GM13976 (cell line): ENCODE data around the gene UFC1.
"Not testable (repeated sequence)": the region's sequence is repeated elsewhere in the genome, so short reads cannot be mapped to it uniquely, and the experiment has no call there.

ENCODE experiments used
- DNase-seq: peaks from one replicate; pipeline ENCODE4 v3.0.0; 2012; ENCODE audit warnings: low spot score
- in situ Hi-C: fragments of 300-500 bp; cut with MboI; formaldehyde crosslinking; loops from one replicate; pipeline ENCODE4 v1.12.0; 2022; ENCODE audit warnings: low sequenced_read_pairs, mixed read lengths, inconsistent platforms; ENCODE audit not compliant: unreplicated experiment
- TF ChIP-seq, protein P1 (sequence below): IDR thresholded peaks from 2 replicates; pipeline ENCODE4 v1.5.1; 2012; ENCODE audit warnings: borderline replicate concordance, mild to moderate bottlenecking; ENCODE audit not compliant: insufficient read depth; ENCODE audit errors: extremely low read depth, missing control alignments, control extremely low read depth

The UFC1 gene

GRCh38 chr1:161153682-161154337 is at the start of gene UFC1:
UFC1 (plus strand) TSS chr1:161153978; CDS start chr1:161153998, 20 bp downstream.
- DNase-seq, result peak; percentile 90
- TF ChIP-seq, protein P1, sequence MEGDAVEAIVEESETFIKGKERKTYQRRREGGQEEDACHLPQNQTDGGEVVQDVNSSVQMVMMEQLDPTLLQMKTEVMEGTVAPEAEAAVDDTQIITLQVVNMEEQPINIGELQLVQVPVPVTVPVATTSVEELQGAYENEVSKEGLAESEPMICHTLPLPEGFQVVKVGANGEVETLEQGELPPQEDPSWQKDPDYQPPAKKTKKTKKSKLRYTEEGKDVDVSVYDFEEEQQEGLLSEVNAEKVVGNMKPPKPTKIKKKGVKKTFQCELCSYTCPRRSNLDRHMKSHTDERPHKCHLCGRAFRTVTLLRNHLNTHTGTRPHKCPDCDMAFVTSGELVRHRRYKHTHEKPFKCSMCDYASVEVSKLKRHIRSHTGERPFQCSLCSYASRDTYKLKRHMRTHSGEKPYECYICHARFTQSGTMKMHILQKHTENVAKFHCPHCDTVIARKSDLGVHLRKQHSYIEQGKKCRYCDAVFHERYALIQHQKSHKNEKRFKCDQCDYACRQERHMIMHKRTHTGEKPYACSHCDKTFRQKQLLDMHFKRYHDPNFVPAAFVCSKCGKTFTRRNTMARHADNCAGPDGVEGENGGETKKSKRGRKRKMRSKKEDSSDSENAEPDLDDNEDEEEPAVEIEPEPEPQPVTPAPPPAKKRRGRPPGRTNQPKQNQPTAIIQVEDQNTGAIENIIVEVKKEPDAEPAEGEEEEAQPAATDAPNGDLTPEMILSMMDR, result no peak
- in situ Hi-C loops, result no loop called here

- no peak for DNase-seq
- in situ Hi-C loops, result no loop called here
- TF ChIP-seq, protein P1, result no peak
Measured at GRCh38 chr1:161106431-161106830, 47.3 kb upstream of the UFC1 start.

- no peak for DNase-seq
- TF ChIP-seq, protein P1, result no peak
- in situ Hi-C loops, result no loop called here
Measured at GRCh38 chr1:161111117-161111516, 42.7 kb upstream of the UFC1 start.

DNA sequence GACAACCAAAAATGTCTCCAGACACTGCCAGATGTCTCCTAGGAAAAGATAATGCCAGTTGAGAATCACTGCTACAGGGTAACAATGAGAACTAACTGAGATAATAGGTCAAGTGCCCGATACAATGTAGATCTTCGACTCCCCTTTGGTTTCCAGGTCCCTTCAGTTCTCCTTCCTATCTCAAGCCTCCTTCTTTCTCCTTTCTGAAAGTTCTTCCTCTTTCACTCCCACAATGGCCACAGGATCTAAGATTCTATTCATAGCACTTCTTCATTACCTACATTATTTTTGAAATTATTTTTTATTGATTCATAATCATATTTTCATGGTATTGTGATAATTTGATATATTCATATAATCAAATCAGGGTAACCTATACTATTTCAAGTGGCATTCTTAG is 42.3 kb upstream of the UFC1 start:
- in situ Hi-C loops, result no loop called here
- TF ChIP-seq, protein P1, result no peak
- DNase-seq, result no peak

- DNase-seq, result no peak
- TF ChIP-seq, protein P1, result no peak
- in situ Hi-C loops, result no loop called here
Measured at GRCh38 chr1:161113915-161114314, 39.9 kb upstream of the UFC1 start.

DNA sequence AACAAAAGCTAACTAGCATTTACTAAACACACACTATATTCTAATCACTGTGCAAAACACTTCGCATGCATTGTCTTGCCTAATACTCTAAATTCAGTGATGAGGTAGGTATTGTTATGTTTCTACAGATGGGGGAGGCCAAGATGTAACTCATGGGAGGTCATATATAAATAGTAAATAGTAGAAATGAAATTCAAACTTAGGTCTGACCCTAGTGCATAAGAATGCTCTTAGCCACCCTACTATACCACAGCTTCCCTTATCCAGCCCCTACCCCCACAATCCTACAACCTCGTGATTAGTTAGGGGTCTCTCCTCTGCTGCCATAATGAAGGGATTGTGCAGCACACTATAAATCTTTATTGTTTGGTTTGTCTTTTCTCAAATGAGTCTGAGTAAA is 39.2 kb upstream of the UFC1 start:
- TF ChIP-seq, protein P1, result no peak
- DNase-seq, result no peak
- in situ Hi-C loops, result no loop called here

DNA sequence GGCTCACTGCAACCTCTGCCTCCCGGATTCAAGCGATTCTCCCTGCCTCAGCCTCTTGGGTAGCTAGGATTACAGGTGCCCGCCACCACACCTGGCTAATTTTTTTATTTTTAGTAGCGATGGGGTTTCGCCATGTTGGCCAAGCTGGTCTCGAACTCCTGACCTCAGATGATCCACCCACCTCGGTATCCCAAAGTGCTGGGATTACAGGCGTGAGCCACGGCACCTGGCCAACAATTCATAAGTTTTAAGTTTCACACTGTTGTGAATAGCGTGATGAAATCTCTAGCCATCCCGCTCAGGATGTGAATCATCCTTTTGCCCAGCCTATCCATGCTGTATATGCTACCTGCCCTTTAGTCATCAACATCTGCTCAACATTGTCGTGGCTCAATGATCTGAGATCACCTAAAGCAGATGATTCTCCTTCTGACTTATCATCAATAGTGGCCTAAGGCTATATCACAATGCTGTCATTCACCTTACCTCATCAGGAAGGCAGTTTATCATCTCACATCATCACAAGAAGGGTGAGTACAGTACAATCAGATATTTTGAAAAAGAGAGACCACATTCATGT is 38.6 kb upstream of the UFC1 start:
- in situ Hi-C loops, result no loop called here
- no peak for DNase-seq
- TF ChIP-seq, protein P1, result no peak

DNA sequence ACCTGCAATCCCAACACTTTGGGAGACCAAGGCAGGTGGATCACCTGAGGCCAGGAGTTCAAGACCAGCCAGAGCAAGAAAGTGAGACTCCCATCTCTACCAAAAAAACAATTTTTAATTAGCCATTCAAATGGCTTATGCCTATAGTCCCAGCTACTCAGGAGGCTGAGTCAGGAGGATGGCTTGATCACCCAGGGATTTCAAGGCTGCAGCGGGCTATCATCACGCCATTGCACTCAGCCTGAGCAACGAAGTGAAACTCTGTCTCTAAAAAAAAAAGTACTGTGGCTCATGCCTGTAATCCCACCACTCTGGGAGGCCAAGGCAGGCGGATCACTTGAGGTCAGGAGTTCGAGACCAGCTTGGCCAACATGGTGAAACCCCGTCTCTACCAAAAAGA is 37.8 kb upstream of the UFC1 start:
- DNase-seq, in situ Hi-C loops: not testable (repeated sequence)
